Embryonic facial prominence (tissue), 1 donor: Measurements from ENCODE around the gene TAS2R43.
"Not testable (repeated sequence)": the region's sequence is repeated elsewhere in the genome, so short reads cannot be mapped to it uniquely, and the experiment has no call there.

Experiments
- DNase-seq: peaks from one replicate; pipeline ENCODE4 v3.0.0-alpha.2; 2016; ENCODE audit errors: extremely low spot score

Gene TAS2R43

DNA sequence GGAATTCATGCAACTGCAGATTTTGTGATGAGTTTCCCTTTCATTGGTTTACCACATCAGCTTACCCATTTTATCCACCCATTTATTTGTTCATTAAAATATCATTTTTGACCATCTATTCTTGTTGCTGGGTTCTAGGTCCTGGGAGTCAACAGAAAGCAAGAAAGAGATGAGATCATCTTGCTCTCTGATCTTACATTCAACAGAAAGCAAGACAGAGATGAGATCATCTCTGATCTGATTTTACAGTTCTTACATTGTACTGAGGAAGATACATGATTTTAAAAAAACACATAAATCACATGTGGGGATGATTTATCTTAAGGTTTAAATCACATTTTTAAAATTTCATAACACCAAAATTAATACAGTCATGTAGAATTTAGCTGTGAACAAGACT, 32.3 kb downstream of the TAS2R43 start:
- DNase-seq: no peak

DNA sequence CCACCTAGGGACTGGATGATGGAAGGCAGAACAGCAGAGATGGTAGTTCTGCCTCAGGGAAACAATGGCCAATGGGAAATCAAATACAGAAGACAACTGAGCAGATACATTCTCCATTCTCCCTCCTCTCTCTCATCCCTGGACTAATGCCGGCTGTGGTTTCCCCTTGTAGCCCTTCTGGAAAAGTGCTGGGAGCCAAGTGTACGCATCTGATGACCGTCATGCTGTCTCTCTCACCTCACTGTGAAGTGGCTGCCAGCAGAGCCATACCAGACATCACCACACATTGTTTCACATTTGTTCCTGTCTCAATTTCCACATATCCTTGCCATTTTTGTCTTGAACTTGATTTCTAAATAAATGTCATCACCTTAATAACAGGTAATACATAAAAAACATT, 33.1 kb downstream of the TAS2R43 start:
- no peak for DNase-seq

DNA sequence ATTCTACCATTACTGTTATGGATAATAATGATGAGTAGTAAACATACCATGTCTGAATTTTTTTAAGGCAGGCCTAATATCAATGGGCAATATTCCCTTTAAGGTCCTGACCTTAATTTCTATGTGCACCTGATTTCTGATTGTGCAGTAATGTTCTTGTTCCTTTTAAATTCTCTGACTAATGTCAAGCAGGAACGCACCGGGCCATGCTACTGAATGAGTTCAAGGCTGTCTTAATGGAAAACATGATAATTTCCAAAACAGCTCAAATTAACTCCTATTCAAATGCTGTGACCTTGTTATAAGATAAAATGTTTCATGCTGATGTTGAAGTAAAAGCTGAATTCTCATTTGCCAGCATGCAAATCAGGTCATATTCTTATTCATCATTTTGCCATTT, 36.8 kb downstream of the TAS2R43 start:
- DNase-seq: no peak

DNA sequence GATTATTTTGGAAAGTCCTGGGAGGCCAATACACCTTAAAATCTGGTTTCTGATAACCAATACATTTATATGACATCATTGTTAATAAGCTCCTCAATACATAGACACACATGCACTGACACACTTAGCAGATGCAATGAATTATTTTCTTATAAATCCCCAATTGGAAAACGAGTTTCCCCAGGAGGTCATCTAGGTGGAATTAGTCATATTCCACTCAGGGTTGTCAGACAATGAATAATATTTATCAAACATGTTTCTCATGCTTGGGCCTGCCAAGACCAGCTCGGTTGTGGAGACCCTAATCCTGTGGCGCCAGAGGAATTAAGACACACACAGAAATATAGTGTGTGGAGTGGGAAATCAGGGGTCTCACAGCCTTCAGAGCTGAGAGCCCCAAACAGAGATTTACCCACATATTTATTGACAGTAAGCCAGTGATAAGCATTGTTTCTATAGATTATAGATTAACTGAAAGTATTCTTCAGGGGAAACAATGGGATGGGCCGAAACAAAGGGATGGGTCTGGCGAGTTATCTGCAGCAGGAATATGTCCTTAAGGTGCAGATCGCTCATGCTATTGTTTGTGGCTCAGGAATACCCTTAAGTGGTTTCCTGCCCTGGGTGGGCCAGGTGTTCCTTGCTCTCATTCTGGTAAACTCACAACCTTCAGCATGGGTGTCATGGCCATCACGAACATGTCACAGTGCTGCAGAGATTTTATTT, 42.1 kb downstream of the TAS2R43 start:
- not testable (repeated sequence) for DNase-seq

DNA sequence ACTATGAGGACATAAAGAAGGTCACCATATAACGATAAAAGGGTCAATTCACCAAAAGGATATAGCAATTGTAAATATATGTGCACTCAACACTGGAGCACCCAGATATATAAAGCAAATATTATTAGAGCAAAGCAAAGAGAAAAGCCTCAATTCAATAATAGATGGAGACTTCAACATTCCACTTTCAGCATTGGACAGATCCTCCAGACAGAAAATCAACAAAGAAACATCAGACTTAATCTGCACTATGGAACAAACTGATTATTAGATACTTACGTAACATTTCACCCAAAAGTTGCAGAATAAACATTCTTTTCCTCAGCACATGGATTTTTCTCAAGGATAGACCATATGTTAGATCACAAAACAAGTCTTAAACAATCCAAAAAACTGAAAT, 50.7 kb downstream of the TAS2R43 start:
- not testable (repeated sequence) for DNase-seq
